22Rv1 (cell line): ENCODE data around the gene ZNF837.

Experiments used
- ZFX ChIP-seq: fragments of 450-650 bp; IDR thresholded peaks from 2 replicates; pipeline ENCODE4 v1.6.1; 2017; ENCODE audit warnings: antibody characterized with exemption, borderline replicate concordance
- TF ChIP-seq, protein P1 (sequence below): fragments of 450-650 bp; IDR thresholded peaks from 2 replicates; pipeline ENCODE4 v1.5.1; 2017; ENCODE audit warnings: mild to moderate bottlenecking

DNA sequence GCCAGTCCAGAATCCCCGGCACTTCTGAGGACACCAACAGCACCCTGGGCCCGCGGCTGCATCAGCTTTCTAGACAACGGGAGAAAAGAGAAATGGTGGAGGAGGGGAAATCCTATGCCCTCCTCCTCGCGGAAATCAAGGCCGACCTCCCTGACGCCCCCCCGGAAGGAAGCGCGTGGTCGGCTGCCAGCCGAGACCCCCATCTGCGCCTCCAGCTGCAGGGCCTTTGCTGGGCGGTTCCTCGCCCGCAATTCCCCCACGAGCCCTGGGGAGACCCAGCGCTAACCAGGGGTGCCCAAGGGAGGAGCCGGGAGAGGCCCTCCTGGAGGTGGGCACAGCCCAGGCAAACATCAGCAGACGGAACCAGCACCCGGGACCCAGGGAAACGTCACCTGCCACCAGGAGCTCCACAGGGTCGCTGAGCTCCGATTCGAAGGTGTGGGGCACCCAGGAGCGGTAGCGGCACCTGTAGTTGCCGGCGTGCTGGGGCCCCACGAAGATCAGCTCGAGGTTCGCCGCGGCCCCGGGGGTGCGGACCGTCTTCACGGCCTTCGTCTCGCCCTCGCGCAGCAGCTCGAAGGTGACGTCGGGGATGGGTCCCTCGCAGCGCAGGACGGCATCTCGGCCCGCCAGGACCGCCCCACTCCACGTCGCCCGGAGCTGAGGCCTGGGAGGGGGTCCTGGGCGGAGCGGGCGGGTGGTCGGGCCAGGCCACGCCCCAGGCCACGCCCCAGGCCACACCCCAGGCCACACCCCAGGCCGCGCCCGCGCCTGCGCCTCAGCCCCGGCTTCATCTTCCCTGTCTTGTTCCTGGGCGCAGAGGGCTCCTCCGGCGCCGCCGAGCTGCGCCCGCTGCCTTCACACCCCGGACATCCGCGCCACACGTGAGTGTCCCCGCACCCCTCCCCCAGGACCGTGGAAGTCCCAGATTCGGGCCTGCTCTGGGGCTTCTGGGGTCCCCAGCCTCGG, 33.6 kb downstream of the ZNF837 start:
- TF ChIP-seq, protein P1, sequence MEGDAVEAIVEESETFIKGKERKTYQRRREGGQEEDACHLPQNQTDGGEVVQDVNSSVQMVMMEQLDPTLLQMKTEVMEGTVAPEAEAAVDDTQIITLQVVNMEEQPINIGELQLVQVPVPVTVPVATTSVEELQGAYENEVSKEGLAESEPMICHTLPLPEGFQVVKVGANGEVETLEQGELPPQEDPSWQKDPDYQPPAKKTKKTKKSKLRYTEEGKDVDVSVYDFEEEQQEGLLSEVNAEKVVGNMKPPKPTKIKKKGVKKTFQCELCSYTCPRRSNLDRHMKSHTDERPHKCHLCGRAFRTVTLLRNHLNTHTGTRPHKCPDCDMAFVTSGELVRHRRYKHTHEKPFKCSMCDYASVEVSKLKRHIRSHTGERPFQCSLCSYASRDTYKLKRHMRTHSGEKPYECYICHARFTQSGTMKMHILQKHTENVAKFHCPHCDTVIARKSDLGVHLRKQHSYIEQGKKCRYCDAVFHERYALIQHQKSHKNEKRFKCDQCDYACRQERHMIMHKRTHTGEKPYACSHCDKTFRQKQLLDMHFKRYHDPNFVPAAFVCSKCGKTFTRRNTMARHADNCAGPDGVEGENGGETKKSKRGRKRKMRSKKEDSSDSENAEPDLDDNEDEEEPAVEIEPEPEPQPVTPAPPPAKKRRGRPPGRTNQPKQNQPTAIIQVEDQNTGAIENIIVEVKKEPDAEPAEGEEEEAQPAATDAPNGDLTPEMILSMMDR, result no peak
- no peak for TF ChIP-seq ZFX
